HG03039 (cell line): ENCODE data around the gene DLAT.
"Not testable (repeated sequence)": the region's sequence is repeated elsewhere in the genome, so short reads cannot be mapped to it uniquely, and the experiment has no call there.

ENCODE experiments used
- ATAC-seq: cut with Tn5 transposase; IDR thresholded peaks from one replicate; pipeline ENCODE4 v1.9.1; 2021; ENCODE audit warnings: mild to moderate bottlenecking, moderate library complexity; ENCODE audit not compliant: unreplicated experiment

DLAT gene

DNA sequence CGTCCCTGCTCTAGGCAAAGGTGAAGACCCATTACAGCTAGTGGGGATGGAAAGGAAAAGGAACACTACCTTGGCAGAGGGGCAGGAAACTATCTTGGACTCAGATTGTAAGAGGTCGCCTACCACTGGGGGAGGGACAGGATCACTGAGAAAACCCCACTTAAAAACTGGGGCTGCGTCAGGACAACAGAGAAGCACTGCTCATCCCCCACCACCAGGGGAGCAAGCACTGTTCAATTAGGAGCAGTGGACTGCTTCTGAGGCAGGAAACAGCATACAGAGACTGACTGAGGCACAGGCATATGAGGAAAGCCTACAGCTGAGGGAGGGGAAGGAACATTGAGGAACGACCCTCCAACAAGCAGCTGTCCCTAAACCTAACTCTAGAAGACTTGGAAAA is 20.8 kb upstream of the DLAT start:
- ATAC-seq: peak; percentile 83

DNA sequence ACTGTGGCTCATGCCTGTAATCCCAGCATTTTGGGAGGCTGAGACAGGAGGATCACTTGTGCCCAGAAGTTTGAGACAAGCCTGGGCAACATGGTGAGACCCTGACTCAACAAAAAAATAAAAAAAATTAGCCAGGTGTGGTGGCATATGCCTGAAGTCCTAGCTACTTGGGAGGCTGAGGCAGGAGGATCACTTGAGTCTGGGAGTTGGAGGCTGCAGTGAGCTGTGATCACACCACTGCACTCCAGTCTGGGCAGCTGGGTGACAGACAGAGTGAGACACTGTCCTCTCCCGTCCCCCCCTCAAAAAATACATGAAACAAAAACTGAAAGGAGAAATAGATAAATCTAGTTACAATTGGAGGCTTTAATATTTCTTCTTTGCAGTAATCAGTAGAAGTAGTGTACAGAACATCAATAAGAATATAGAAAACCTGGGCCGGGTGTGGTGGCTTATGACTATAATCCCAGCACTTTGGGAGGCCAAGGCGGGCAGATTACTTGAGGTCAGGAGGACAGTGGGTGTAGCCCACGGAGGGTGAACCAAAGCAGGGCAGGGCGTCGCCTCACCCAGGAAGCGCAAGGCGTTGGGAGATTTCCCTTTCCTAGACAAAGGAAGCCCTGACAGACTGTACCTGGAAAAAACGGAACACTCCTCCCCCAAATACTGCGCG is 19.6 kb upstream of the DLAT start:
- ATAC-seq: no peak

DNA sequence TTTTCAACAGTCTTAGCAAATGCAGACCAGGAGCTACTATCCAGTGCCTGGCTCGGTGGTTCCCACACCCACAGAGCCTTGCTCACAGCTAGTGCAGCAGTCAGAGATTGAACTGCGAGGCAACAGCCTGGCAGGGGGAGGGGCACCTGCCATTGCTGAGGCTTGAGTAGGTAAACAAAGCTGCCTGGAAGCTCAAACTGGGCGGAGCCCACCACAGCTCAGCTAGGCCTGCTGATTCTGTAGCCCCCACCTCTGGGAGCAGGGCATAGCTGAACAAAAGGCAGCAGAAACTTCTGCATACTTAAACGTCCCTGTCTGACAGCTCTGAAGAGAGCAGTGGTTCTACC is 19.1 kb upstream of the DLAT start:
- ATAC-seq: not testable (repeated sequence)

DNA sequence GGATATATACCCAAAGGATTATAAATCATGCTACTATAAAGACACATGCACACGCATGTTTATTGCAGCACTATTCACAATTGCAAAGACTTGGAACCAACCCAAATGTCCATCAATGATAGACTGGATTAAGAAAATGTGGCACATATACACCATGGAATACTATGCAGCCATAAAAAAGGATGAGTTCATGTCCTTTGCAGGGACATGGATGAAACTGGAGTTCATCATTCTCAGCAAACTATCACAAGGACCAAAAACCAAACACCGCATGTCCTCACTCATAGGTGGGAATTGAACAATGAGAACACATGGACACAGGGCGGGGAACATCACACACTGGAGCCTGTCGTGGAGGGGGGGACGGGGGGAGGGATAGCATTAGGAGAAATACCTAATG is 13.8 kb upstream of the DLAT start:
- ATAC-seq: not testable (repeated sequence)

DNA sequence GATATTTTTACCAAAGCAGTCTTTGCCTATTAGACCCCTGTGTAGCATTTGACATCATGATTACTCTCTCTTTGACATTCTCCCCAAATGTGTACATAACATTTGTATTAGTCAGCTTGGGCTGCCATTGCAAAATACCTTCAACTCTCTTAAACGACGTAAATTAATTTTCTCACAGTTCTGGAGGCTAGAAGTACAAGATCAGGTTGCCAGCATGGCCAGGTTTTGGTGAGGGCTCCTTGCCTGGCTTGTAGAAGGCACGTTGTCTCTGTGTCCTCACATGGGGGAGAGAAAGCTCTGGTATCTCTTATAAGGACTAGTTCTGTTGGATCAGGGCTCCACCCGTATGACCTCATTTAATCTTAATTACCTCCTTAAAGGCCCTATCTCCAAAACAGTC is 12.3 kb upstream of the DLAT start:
- ATAC-seq: no peak

DNA sequence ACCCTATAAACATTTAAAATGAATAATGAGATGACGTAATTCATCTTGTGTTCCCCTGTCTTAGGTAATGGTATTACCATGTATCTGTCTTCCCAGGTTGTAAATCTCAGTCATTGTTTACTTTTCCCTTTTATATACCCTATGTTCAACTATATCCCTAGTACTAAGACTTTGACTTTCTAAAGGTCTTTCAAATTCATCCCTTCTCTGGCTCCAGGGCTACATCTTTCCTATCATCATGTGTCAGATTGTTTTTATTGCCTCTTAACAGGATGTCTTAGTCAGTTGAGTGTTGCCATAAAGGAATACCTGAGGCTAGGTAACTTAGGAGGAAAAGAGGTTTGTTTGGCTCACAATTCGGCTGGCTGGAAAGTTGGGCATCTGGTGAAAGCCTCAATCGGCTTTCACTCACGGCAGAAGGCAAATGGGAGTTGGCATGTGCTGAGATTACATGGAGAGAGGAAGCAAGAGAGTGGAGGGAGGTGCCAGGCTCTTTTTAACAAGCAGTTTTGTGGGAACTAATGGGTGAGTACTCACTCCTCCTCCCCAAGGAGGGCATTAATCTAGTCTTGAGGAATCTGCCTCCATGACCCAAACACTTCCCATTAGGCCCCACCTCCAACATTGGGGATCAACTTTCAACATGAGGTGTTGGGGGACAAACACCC is 11.6 kb upstream of the DLAT start:
- no peak for ATAC-seq

DNA sequence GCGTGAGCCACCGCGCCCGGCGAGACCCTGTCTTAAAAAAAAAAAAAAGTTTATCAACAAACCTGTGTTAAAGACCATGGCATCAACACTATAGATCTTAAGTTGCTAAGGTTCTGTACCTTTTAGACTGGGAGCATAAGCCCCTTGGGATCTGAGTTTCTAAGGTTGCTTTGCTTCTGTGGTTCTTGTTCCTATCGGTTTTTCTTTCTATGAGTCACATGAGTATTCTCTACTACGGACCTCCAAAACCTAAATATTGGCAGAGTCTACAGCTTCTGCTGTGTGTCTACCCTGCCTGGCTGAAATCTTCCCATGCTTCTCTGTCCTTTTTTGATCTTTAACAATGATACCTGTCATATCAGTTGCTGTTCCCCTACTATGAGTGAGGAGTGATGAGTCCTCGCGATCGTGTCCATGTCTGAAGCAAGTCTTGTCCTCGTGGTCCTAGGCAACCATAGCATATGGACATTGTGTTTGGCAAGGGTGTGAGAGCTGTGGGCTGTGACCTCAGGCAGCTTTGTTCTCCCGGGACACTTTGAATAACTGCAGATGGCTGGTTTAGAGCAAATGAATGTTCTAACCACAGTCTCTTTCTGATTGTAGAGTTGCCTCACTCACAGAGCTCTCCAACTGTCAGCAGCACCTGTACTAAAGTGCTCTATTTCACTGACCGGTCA is 9.0 kb upstream of the DLAT start:
- ATAC-seq: peak; percentile 87

DNA sequence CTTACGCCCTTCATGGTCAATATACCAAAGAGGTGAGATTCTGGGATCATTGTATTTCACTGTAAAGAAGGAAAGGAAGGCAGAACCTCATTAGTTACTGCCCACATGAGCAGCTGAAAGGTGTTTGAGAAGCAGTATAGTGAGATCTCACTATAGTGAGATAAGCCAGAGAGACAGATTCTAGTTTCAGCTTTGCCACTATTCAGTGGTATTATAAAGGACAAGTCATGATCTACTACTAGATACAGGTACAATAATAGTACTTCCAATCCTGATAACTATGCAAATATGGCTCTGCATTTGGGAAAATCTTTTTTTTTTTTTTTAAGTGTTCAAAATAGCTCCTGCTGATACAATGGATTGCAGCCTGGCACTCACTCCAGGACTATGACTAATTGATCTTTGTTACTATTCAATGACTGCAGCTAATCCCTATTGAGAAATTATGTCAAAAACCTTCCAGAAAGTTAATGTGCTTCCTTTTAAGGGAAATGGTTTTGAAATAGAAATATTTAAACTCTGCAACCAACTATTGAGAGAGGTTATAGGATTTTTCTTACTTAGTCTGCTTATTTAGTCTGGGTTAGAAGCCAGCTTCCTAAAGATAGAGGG is 8.3 kb upstream of the DLAT start:
- peak; percentile 31 for ATAC-seq

DNA sequence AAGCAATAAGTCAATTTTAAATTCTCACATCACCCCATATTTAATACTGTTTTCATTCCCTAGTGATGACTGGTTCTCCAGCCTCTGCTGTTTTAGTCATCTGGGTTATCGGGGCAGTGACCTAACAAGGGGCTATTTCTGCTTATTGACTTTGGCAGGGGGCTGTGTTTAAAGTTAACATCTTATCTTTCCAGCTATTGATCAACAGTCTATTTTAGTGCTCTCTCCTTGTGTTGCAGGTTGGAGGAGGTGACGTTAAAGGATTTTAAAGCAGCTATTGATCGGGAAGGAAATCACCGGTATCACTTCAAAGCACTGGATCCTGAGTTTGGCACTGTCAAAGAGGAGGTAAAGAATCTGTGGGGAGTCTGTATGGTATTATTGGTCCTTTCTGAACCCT is 7.7 kb upstream of the DLAT start:
- ATAC-seq: no peak

DNA sequence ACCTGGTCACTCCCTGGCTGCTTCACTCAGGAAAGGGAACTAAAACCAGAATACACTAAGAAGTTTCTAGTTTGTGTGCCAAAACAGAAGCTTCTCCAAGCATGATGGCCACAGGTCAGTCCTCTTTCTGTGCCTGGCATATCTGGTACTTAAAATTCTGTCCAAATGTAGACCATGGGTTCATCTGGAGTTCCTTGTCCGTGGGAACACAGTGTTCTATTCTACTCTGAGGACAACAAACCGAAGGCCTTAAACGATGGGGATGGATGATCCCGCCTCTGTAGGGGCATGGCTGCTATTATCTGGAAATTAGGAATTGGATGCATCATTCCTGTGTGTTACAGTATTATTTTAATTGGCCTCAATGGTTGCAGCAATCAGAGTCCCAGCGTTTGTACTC is 6.1 kb upstream of the DLAT start:
- ATAC-seq: no peak

DNA sequence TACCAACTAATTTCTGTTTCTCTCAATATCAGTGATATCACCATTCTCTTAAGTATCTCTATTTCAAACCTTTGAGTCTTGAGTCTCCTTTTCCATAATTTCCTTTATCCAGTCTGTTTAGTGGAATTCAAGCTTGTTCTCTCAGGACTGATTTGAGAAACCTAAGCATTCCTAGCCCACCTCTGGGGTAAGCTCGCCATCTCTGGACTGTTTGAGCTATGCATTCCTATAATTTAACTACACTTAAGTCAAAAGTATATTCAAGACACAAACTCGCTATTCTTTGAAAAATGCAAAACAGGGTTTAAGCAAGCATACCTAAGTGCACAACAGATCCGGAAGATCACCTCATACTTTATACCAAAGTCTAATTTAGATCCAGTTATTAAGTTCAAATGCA is 2.1 kb upstream of the DLAT start:
- ATAC-seq: no peak

DNA sequence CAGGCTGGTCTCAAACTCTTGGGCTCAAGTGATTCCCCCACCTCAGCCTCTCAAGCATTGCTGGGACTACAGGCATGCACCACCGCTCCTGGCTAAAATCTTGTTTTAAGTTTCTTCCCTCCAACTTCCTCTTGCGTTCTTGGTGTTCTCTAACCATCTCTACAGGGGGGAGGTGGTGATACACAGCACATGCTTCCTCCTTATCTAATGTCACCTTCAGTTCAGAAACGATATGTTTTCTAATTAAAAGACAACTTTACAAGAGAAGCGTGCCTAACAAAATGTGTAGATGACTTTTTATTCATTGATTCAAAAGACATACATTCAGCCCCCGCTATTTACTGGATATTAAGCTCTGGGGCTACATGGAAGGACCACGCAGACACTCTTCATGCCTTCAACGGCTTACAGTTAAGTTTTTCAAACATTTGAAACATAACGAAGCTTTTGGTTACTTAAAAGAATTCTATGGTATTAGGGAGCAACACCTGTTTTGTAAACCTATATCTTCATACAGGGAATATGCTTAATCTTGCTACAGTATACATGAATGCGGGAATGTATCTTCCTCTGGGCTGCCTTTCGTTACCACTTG is 933 bp upstream of the DLAT start:
- peak; percentile 33 for ATAC-seq

DNA sequence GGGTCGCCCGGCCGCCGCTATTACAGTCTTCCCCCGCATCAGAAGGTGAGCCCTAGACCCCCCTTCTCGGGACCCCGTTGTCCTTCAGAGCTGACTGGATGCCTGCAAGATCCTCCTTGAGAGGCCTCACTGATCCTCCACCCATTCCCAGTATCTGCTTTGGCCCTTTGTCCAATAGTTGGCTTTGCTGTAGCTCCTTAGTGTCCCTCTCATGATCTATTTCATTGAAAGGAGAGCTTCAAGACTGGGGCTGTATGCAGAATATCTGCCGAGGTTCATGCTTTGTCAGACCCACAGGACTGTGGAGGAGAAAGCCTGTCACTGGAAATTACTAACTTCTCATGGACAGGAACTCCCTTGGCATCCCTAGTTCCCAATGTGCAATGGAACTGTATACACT is 499 bp downstream of the DLAT start:
- ATAC-seq: no peak

DNA sequence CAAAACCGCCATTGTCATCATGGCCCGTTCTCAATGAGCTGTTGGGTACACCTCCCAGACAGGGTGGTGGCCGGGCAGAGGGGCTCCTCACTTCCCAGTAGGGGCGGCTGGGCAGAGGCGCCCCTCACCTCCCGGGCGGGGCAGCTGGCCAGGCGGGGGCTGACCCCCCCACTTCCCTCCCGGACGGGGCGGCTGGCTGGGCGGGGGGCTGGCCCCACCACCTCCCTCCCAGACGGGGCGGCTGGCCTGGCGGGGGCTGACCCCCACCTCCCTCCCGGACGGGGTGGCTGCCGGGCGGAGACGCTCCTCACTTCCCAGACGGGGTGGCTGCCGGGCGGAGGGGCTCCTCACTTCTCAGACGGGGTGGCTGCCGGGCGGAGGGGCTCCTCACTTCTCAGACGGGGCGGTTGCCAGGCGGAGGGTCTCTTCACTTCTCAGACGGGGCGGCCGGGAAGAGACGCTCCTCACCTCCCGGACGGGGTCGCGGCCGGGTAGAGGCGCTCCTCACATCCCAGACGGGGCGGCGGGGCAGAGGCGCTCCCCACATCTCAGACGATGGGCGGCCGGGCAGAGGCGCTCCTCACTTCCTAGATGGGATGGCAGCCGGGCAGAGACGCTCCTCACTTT is 1.7 kb downstream of the DLAT start:
- not testable (repeated sequence) for ATAC-seq

DNA sequence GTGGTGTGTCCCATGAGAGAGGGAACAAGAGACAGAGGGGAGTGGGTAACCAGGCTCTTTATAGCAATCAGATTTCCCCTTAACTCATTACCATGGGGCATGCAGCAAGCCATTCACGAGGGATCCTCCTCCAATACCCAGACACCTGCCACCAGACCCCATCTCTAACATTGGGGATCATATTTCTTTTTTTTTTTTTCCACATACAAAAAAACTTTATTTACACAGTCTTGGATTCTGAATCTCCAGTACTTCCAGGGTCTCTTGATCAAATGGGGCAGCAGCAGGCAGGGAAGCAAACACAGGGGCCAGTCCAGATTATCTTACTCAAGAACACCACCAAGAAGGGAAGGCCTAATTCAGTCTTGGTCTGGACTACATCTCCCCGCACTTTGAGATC is 4.3 kb downstream of the DLAT start:
- no peak for ATAC-seq

DNA sequence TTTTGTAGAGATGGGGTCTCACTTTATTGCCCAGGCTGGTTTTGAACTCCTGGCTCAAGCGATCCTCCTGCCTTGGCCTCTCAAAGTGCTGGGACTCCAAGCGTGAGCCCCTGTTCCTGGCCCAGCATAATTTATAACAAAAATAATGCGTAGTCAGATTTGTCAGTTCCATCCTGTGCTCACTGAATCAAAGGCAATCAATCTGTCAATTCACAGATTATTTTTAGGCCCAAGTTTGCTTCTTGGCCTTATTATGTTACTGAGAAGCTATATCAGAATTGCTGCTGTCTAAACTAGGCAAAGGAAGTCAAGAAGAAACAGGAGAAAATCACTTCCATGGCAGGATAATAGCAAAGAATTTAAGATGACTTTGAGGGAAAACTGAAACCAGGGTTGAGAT is 8.7 kb downstream of the DLAT start:
- ATAC-seq: no peak

DNA sequence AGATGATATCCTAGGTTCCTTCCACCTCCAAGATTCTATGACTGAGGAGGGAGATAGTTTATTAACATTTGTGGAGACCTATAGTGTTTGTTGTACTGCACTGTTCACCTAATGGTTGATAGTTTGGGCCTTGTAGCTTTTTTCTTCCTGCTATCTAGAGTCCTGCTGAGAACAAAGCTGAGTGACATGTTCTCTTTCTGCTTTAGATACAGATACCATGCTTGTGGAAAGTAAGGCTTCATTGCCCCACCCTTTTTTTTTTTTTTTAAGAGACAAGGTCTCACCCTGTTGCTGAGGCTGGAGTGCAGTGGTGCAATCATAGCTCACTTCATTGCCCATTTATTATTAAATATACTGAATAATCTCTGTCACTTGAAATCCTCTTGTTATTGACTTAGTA is 12.3 kb downstream of the DLAT start:
- ATAC-seq: no peak

DNA sequence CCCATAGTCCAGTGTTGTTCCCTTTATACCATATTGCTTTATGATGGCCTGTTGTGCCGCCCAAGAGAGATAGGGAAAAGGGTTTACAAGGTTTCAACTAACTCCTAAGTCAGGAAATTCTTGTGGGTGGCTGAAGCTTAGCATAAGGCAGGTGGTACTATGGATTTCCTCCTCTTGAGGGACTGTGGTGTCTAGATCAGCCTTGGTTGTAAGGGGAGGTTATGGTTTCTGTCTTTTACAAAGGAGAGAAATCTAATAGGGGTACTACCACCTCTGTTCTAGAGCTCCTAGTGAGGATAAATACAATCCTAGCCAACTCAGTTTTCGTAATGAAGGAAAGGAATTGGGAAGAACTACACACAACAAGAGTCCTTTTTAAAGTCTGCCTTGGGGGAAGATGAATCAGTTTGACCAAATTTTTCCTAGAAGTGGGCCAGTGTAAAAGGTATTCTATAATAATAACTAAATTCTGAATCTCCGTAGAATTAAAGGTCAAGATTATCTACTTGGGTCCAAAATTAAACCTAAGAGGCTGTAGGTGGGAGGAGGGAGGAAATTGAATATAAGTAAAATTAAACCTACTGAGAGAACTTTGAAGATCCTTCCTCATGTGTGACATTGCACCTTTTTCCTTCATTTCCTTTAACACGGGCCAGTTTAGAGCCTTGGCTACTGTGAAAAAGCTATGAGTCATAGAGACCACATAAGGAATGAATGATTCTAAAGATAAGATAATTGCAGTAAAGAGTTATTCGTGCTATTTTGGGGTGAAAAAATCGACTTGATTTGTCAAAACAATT is 17.2 kb downstream of the DLAT start:
- no peak for ATAC-seq

DNA sequence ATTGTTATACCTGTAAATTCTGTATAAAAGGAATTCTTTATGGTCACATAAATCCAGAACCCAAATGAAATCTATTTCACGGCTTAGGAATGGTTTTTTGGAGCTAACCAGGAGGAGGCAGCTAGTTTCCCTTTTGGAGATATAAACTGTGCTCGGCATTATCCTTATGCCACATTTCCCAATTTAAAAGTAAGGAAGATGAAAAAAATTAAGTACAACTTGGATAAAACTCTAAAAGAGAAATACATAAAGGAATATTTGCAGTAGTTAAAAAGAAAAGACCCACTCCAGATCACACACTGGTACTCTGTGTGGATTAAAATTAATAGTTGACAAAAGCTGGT is 17.7 kb downstream of the DLAT start:
- ATAC-seq: no peak

DNA sequence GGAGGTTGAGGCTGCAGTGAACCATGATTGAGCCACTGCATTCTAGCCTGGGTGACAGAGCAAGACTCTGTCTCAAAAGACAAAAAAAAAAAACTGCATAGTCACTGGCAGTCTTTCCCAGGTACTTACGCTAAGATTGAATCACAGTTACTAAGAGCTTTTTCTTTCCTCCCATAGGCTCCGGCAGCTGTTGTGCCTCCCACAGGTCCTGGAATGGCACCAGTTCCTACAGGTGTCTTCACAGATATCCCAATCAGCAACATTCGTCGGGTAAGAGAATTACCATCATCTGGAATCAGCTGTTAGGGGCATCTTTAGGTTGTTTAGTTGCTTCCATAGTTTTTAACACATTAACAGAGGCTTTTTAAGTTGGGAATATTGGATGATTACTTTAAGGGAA is 19.8 kb downstream of the DLAT start:
- ATAC-seq: no peak
